ENCODE data around the gene DDX60.

The DDX60 gene

GRCh38 chr4:168269896-168270295 is 48.7 kb downstream of the DDX60 start (continued):
- TF ChIP-seq ZBTB44 (tag by site-specific recombination; IDR thresholded peaks at IDR 0.05) (no peak), HOXC10 (CRISPR knock-in tag; IDR thresholded peaks at IDR 0.05) (no peak)

- POLR2A ChIA-PET = no interaction called here
- Histone ChIP-seq H3K4me3 (ENCODE audit: low read depth, low read length) (no peak overlapping the region), H3K36me3 (ENCODE audit: control insufficient read depth in 2 of 2, insufficient read depth in 1 of 2, low read length in 2 of 2) (no peaks in the 10 kb centered on the region), H3K27ac (ENCODE audit: extremely low read depth, low read depth, low read length) (no peak overlapping the region), H3K9me3 (ENCODE audit: control insufficient read depth, insufficient read depth, low read depth, low read length) (no peaks in the 10 kb centered on the region), H3K4me1 (ENCODE audit: control insufficient read depth, insufficient read depth, low read length) (peaks cover 9% of the 10 kb centered on the region)
- TF ChIP-seq ZNF610 (tag by site-specific recombination; IDR thresholded peaks at IDR 0.05; ENCODE audit: borderline replicate concordance) (no peak), BCL6B (tag by site-specific recombination; IDR thresholded peaks at IDR 0.05) (no peak), GFI1B (tag by site-specific recombination; IDR thresholded peaks at IDR 0.05) (no peak), ZNF549 (tag by site-specific recombination; IDR thresholded peaks at IDR 0.05) (no peak), ZBTB44 (tag by site-specific recombination; IDR thresholded peaks at IDR 0.05) (no peak)
- CTCF ChIA-PET = interaction anchor here (0.7 kb wide), 1 partner anchor 198 kb away, joined by 3 read pairs; no protein-coding TSS in a partner anchor
These were observed 53.2 kb downstream of the DDX60 start for GRCh38 chr4:168265327-168265726.

GRCh38 chr4:168264903-168265302 is 53.6 kb downstream of the DDX60 start:
- ChIA-PET POLR2A (no interaction called here), CTCF (interaction anchor here (0.7 kb wide), 1 partner anchor 198 kb away, joined by 3 read pairs; no protein-coding TSS in a partner anchor)

More at GRCh38 chr4:168264903-168265302, 53.6 kb downstream of the DDX60 start:
- Histone ChIP-seq H3K27ac (ENCODE audit: extremely low read depth, low read depth, low read length) (no peak overlapping the region), H3K36me3 (ENCODE audit: control insufficient read depth in 2 of 2, insufficient read depth in 1 of 2, low read length in 2 of 2) (no peaks in the 10 kb centered on the region), H3K9me3 (ENCODE audit: control insufficient read depth, insufficient read depth, low read depth, low read length) (no peaks in the 10 kb centered on the region), H3K4me3 (ENCODE audit: low read depth, low read length) (no peak overlapping the region), H3K4me1 (ENCODE audit: control insufficient read depth, insufficient read depth, low read length) (peaks cover 9% of the 10 kb centered on the region)
- TF ChIP-seq ZNF214 (tag by site-specific recombination; IDR thresholded peaks at IDR 0.05; ENCODE audit: borderline replicate concordance) (no peak), ZNF626 (tag by site-specific recombination; IDR thresholded peaks at IDR 0.05) (no peak), TRIM28 (IDR thresholded peaks at IDR 0.05; ENCODE audit: borderline replicate concordance, low read length) (no peak), ZNF501 (tag by site-specific recombination; IDR thresholded peaks at IDR 0.05) (no peak), ZBTB17 (tag by site-specific recombination; IDR thresholded peaks at IDR 0.05) (no peak), MEIS1 (CRISPR knock-in tag; IDR thresholded peaks at IDR 0.05; ENCODE audit: borderline replicate concordance) (no peak), IKZF3 (tag by site-specific recombination; IDR thresholded peaks at IDR 0.05) (no peak), ZNF311 (tag by site-specific recombination; IDR thresholded peaks at IDR 0.05; ENCODE audit: borderline replicate concordance) (no peak), ZNF658 (tag by site-specific recombination; IDR thresholded peaks at IDR 0.05) (no peak), ZNF521 (tag by site-specific recombination; IDR thresholded peaks at IDR 0.05) (no peak), HIC1 (tag by site-specific recombination; IDR thresholded peaks at IDR 0.05) (no peak), ZNF366 (tag by site-specific recombination; conservative IDR thresholded peaks at IDR 0.05) (no peak), ZXDB (tag by site-specific recombination; IDR thresholded peaks at IDR 0.05) (no peak), ZSCAN23 (tag by site-specific recombination; IDR thresholded peaks at IDR 0.05) (no peak), GLIS2 (tag by site-specific recombination; IDR thresholded peaks at IDR 0.05) (no peak), ZNF211 (tag by site-specific recombination; IDR thresholded peaks at IDR 0.05; ENCODE audit: low read depth) (no peak), ZEB2 (tag by site-specific recombination; IDR thresholded peaks at IDR 0.05) (no peak), ZNF416 (tag by site-specific recombination; IDR thresholded peaks at IDR 0.05) (no peak), ZBTB20 (tag by site-specific recombination; IDR thresholded peaks at IDR 0.05) (no peak)
